ENCODE data around the gene MTF2. TPM values are rescaled to one million over a fixed set of nuclear protein-coding genes. Genes with fewer than 3 reads are reported as not detected.

Gene MTF2
- total and polyA plus RNA-seq, 3 donors from 2014 or later: 32.2 to 68.3 (median 57.4) TPM

DNA sequence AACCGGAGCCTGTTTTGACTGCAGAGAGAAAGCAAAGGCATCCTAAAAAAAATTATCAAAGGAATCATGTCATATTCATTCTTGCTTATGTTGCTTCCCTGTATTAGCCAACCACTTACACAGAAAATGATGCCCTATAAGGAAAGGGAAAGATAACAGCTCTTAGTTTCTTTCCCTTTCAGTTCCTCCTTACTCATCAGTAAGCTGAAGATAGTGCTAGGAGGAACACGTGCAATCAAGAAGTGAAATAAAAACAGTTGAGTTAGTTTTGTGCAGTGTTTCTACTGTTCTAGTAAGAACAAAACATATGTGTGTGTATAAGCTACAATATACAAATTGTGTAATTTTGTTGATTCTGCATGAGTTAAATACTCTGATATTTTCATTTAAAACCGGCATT, 45.3 kb upstream of the MTF2 start:
- DNase-seq: no peak
- Histone ChIP-seq H3K4me1 (peaks cover under 1% of the 10 kb centered on the region), H3K9me3 (no peaks in the 10 kb centered on the region), H3K36me3 (ENCODE audit: low read depth, missing control alignments) (no peaks in the 10 kb centered on the region), H3K27ac (no peak overlapping the region), H3K4me3 (no peak overlapping the region), H3K27me3 (no peaks in the 10 kb centered on the region)
- TF ChIP-seq, protein P1, sequence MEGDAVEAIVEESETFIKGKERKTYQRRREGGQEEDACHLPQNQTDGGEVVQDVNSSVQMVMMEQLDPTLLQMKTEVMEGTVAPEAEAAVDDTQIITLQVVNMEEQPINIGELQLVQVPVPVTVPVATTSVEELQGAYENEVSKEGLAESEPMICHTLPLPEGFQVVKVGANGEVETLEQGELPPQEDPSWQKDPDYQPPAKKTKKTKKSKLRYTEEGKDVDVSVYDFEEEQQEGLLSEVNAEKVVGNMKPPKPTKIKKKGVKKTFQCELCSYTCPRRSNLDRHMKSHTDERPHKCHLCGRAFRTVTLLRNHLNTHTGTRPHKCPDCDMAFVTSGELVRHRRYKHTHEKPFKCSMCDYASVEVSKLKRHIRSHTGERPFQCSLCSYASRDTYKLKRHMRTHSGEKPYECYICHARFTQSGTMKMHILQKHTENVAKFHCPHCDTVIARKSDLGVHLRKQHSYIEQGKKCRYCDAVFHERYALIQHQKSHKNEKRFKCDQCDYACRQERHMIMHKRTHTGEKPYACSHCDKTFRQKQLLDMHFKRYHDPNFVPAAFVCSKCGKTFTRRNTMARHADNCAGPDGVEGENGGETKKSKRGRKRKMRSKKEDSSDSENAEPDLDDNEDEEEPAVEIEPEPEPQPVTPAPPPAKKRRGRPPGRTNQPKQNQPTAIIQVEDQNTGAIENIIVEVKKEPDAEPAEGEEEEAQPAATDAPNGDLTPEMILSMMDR (IDR thresholded peaks at IDR 0.05): no peak
- TF ChIP-seq POLR2A (IDR thresholded peaks at IDR 0.05): no peak
- 69 to 72% methylated on average over 3 of the region's 3 CpGs for WGBS, 2 donors
- intact Hi-C loops (cut with DNase I; ENCODE audit: low total_unique reads): no loop called here

DNA sequence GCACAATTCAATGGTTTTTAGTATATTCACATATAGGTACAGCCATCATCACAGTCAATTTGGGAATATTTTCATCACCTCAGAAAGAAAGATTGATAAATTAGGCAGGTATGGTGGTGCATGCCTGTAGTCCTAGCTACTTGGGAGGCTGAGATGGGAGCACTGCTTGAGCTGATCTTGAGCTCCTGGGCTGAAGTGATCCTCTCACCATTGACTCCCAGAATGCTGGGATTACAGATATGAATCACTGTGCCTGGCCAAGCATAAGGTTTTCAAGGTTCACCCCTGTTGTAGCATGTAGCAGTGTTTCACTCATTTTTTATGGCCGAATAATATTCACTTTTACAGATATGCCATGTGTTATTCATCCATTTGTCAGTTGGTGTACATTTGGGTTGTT, 44.7 kb upstream of the MTF2 start:
- H3K4me1 ChIP-seq: peaks cover 4% of the 10 kb centered on the region
- intact Hi-C loops (cut with DNase I; ENCODE audit: low total_unique reads): no loop called here
- no peak overlapping the region for H3K4me3 ChIP-seq
- TF ChIP-seq POLR2A (IDR thresholded peaks at IDR 0.05): no peak
- no peak overlapping the region for H3K27ac ChIP-seq
- H3K27me3 ChIP-seq: no peaks in the 10 kb centered on the region
- DNase-seq: no peak
- whole genome bisulfite sequencing, 2 donors: 88 to 97% methylated on average over 1 of the region's 1 CpG
- H3K36me3 ChIP-seq (ENCODE audit: low read depth, missing control alignments): no peaks in the 10 kb centered on the region
- H3K9me3 ChIP-seq: no peaks in the 10 kb centered on the region

DNA sequence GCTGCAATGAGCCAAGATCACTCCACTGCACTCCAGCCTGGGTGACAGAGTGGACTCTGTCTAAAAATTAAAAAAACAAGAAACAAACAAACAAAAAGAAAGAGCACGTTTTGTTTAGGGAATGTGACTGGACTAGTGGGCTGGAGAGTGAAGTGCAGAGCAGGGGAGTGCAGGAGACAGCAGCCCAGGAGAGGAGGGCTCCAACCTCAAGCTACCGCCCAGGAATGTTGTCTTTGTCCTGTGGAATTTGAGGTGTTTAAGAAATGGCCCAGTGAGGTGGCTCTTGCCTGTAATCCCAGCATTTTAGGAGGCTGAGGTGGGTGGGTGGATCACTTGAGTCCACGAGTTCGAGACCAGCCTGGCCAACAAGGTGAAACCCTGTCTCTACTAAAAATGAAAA, 42.4 kb upstream of the MTF2 start:
- TF ChIP-seq, protein P1 (IDR thresholded peaks at IDR 0.05): no peak
- no peak for TF ChIP-seq POLR2A (IDR thresholded peaks at IDR 0.05)
- peaks cover 10% of the 10 kb centered on the region for H3K4me1 ChIP-seq
- WGBS, 2 donors: 70 to 76% methylated on average over 4 of the region's 4 CpGs
- no peaks in the 10 kb centered on the region for H3K27me3 ChIP-seq
- DNase-seq: no peak
- H3K9me3 ChIP-seq: no peaks in the 10 kb centered on the region
- H3K36me3 ChIP-seq (ENCODE audit: low read depth, missing control alignments): no peaks in the 10 kb centered on the region
- no peak overlapping the region for H3K4me3 ChIP-seq
- H3K27ac ChIP-seq: no peak overlapping the region
- intact Hi-C loops (cut with DNase I; ENCODE audit: low total_unique reads): no loop called here

DNA sequence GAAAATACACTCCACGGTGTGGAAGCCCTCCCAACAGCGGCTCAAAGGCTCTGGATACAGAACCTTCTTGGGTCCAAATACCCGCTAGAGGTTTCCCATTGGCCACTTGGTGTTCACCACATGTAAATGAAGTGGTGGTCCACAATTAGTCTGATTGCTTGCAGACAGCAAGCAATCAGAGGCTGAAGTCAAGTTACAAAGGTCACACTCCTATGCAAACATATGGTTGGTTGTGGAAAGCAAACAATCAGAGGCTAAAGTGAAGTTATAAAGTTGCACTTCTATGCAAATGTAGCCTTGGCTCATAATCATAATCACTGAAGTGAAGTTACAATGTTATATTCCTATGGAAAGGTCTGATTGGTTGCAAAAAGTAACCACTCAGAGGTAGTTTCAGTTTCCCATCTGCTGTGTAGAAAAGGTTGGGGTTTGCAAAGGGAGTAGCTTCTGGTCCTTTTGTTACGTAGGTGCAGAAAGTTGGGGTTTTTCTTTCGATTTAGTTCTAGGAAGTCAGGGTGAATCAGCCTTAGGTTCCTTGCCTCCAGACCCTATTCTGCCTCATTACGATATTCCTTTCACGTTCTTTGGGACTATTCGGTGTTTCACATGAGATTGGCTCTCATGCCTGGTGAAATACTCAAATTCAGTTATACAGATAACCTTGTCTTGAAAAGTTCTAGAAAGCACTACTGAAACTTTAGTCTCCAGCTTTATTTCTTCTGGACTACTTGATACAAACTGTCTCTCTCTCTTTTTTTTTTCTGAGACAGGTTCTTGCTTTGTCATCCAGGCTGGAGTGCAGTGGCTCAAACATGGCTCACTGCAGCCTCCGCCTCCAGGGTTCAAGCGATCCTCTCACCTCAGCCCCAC, 36.7 kb upstream of the MTF2 start:
- DNase-seq: no peak
- H3K27ac ChIP-seq: peak overlapping the region; percentile 54 to 69
- H3K4me3 ChIP-seq: no peak overlapping the region
- H3K36me3 ChIP-seq (ENCODE audit: low read depth, missing control alignments): no peaks in the 10 kb centered on the region
- H3K4me1 ChIP-seq: peaks cover 10% of the 10 kb centered on the region
- H3K27me3 ChIP-seq: no peaks in the 10 kb centered on the region
- no peaks in the 10 kb centered on the region for H3K9me3 ChIP-seq
- intact Hi-C loops (cut with DNase I; ENCODE audit: low total_unique reads): no loop called here
- TF ChIP-seq, protein P1 (IDR thresholded peaks at IDR 0.05): no peak
- TF ChIP-seq POLR2A (IDR thresholded peaks at IDR 0.05): no peak
- WGBS, 2 donors: 53 to 55% methylated on average over 10 of the region's 10 CpGs

DNA sequence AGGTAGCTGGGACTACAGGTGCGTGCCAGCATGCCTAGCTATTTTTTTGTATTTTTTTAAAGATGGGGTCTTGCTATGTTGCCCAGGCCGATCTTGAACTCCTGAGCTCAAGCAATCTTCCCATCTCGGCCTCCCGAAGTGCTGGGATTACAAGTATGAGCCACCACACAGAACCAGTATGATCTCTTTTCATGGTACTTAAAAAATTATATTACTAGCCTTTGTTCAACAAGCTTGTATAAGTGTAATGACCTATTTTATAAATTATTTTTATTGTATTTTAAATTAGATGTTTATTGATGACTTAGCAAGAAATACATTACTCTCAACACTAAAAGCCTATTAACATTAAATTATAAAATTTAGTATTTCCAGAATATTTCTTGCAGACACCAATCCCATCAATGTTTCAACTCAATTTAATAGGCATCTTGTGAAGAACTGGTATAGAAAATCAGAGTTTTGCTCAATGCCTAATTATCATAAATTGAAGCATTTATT, 36.0 kb upstream of the MTF2 start:
- Histone ChIP-seq H3K27me3 (no peaks in the 10 kb centered on the region), H3K27ac (peak overlapping the region; percentile 54 to 69), H3K9me3 (no peaks in the 10 kb centered on the region), H3K4me3 (no peak overlapping the region), H3K4me1 (peaks cover 10% of the 10 kb centered on the region), H3K36me3 (ENCODE audit: low read depth, missing control alignments) (no peaks in the 10 kb centered on the region)
- no peak for DNase-seq
- WGBS, 2 donors: 91 to 92% methylated on average over 4 of the region's 4 CpGs
- TF ChIP-seq, protein P1 (IDR thresholded peaks at IDR 0.05): no peak
- no peak for TF ChIP-seq POLR2A (IDR thresholded peaks at IDR 0.05)
- intact Hi-C loops (cut with DNase I; ENCODE audit: low total_unique reads): no loop called here

Data from testis (tissue), 3 donors.